ENCODE measurements around the gene MTERF1. TPM values are rescaled to one million over a fixed set of nuclear protein-coding genes. Genes with fewer than 3 reads are reported as not detected.

MTERF1 gene
- total and polyA plus RNA-seq, 2 experiments from 2014 or later: 7.1 to 9.2 TPM

DNA sequence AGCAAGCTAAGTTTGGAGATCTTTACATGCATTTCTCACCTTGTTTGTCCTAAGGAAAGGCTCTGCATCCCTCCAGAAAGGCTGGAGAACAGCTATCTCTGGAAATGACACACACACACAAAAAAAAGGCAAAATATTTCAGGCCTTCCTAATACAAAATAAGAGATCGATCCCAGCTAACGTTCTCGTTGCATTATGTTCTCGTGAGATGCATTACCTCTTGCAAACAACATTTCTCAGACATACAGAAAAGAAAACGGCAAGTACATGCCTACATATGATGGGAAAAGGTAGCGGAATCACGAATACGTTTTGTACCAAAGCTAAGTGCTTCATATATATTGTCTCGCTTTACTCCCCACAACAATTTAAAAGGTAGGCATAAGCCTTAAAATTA, 488 bp downstream of the MTERF1 start:
- Histone ChIP-seq H3K79me2 (ENCODE audit: insufficient read depth) (peaks cover 55% of the 10 kb centered on the region), H3K36me3 (ENCODE audit: low read depth) (0 out of 2 replicates have a peak, but pooled peaks cover 6% of the 10 kb centered on the region), H3K4me2 (ENCODE audit: unreplicated experiment) (peak overlapping the region; percentile 96), H3K4me3 (peak overlapping the region; percentile 90), H3K27ac (peak overlapping the region; percentile 21), H3K9ac (peak overlapping the region; percentile 88), H3F3A (ENCODE audit: insufficient read depth) (no peaks in the 10 kb centered on the region), H3K27me3 (replicated peaks; ENCODE audit: insufficient read depth) (no peaks in the 10 kb centered on the region), H2AFZ (peak overlapping the region; percentile 97), H3K9me2 (ENCODE audit: insufficient read depth) (no peaks in the 10 kb centered on the region), H3K4me1 (ENCODE audit: insufficient read depth) (peaks cover 12% of the 10 kb centered on the region), H4K20me1 (ENCODE audit: insufficient read depth) (no peaks in the 10 kb centered on the region), H3K9me3 (ENCODE audit: low read depth) (no peaks in the 10 kb centered on the region)
- TF ChIP-seq EZH2 (IDR thresholded peaks at IDR 0.05; ENCODE audit: insufficient read depth, poor library complexity, severe bottlenecking) (no peak), EZH2phosphoT487 (IDR thresholded peaks at IDR 0.05; ENCODE audit: insufficient read depth, low read depth) (no peak)
- 1% methylated on average over 9 of the region's 9 CpGs for WGBS, 2 experiments (ENCODE audit: low coverage in 1 of 2, low lambda C conversion rate in 2 of 2, missing lambda C conversion rate in 2 of 2)
- peak; percentile 45 for DNase-seq
- in situ Hi-C loops (cut with MboI): no loop called here

DNA sequence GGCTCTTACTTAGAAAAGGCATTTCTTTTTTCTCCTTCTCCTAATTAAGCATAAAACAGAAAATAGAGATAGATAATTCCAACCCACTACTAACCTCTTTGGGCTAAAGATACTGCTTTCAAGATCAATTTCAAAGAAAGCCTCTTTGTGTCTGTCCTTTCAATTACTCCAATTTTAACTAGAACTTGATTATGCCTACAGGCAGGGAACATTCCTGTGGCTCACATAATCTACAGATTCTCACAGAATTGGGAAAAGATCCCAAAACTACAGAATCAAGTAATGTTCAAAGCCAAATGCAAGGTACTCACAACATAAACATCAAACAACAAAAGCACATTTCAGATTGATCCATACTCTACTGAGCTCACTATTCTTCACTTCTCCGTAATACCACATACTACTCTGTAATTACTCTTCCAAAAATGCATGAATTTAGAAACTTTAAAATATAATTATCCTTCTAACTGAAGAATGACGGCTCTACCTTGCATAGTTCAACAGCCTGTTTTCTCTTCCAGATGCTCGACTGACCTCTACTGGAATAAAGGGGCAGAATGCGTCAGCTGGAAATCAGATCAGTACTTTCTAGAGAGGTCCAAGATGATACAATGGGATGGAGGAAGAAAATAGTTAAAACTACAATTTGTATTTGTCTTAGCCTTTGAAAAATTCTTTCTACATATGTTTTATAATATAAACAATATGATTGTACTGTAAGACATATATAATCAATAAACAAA, 3.9 kb downstream of the MTERF1 start:
- in situ Hi-C loops (cut with MboI): no loop called here
- DNase-seq: peak; percentile 43
- no peaks in the 10 kb centered on the region for H3K27me3 ChIP-seq (replicated peaks; ENCODE audit: insufficient read depth)
- no peak overlapping the region for H3K4me2 ChIP-seq (ENCODE audit: unreplicated experiment)
- H3K79me2 ChIP-seq (ENCODE audit: insufficient read depth): peaks cover 80% of the 10 kb centered on the region
- no peak overlapping the region for H3K27ac ChIP-seq
- no peak overlapping the region for H3K4me3 ChIP-seq
- H3K9me2 ChIP-seq (ENCODE audit: insufficient read depth): no peaks in the 10 kb centered on the region
- 59 to 60% methylated on average over 4 of the region's 4 CpGs for WGBS, 2 experiments (ENCODE audit: low coverage in 1 of 2, low lambda C conversion rate in 2 of 2, missing lambda C conversion rate in 2 of 2)
- peaks cover 20% of the 10 kb centered on the region; the same call in 1 of the 2 replicates for H3K36me3 ChIP-seq (ENCODE audit: low read depth)
- H3F3A ChIP-seq (ENCODE audit: insufficient read depth): no peaks in the 10 kb centered on the region; the same call in 1 of the 2 replicates
- TF ChIP-seq EZH2 (IDR thresholded peaks at IDR 0.05; ENCODE audit: insufficient read depth, poor library complexity, severe bottlenecking): no peak
- TF ChIP-seq EZH2phosphoT487 (IDR thresholded peaks at IDR 0.05; ENCODE audit: insufficient read depth, low read depth): no peak
- H3K4me1 ChIP-seq (ENCODE audit: insufficient read depth): peaks cover 12% of the 10 kb centered on the region
- H4K20me1 ChIP-seq (ENCODE audit: insufficient read depth): no peaks in the 10 kb centered on the region
- H3K9ac ChIP-seq: no peak overlapping the region
- H2AFZ ChIP-seq: no peak overlapping the region
- no peaks in the 10 kb centered on the region for H3K9me3 ChIP-seq (ENCODE audit: low read depth)

- Histone ChIP-seq H3K79me2 (ENCODE audit: insufficient read depth) (peaks cover 87% of the 10 kb centered on the region), H3K27ac (no peak overlapping the region), H3K27me3 (replicated peaks; ENCODE audit: insufficient read depth) (no peaks in the 10 kb centered on the region), H3K4me2 (ENCODE audit: unreplicated experiment) (no peak overlapping the region), H3K4me1 (ENCODE audit: insufficient read depth) (peaks cover 12% of the 10 kb centered on the region), H2AFZ (no peak overlapping the region), H3F3A (ENCODE audit: insufficient read depth) (no peaks in the 10 kb centered on the region; the same call in 1 of the 2 replicates), H3K9me3 (ENCODE audit: low read depth) (no peaks in the 10 kb centered on the region), H3K4me3 (no peak overlapping the region), H4K20me1 (ENCODE audit: insufficient read depth) (no peaks in the 10 kb centered on the region), H3K36me3 (ENCODE audit: low read depth) (peaks cover 20% of the 10 kb centered on the region; the same call in 1 of the 2 replicates), H3K9me2 (ENCODE audit: insufficient read depth) (no peaks in the 10 kb centered on the region), H3K9ac (no peak overlapping the region)
- 64 to 66% methylated on average over 3 of the region's 3 CpGs for WGBS, 2 experiments (ENCODE audit: low coverage in 1 of 2, low lambda C conversion rate in 2 of 2, missing lambda C conversion rate in 2 of 2)
- in situ Hi-C loops (cut with MboI): no loop called here
- peak; percentile 42 for DNase-seq
- TF ChIP-seq EZH2phosphoT487 (IDR thresholded peaks at IDR 0.05; ENCODE audit: insufficient read depth, low read depth): no peak
These were observed 4.7 kb downstream of the MTERF1 start for GRCh38 chr7:91875851-91876250.

DNA sequence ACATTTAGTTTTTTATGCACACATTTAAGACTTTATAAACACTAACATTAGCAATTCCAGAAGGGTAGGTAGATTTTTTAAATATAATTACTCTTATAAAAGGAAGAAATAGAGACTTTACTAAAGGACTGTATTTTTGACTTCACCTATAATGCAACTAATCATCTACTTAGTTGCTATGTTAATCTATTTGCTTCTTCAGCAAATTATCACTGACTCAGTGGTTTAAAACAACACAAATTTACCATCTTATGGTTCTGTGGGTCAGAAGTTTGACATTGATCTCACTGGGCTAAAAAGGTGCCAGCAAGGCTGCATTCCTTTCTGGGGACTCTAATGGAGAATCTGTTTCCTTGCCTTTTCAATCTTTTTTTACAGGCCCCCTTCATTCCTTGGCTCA, 7.6 kb downstream of the MTERF1 start:
- no peaks in the 10 kb centered on the region; the same call in 1 of the 2 replicates for H3F3A ChIP-seq (ENCODE audit: insufficient read depth)
- H3K4me2 ChIP-seq (ENCODE audit: unreplicated experiment): no peak overlapping the region
- H3K27me3 ChIP-seq (replicated peaks; ENCODE audit: insufficient read depth): no peaks in the 10 kb centered on the region
- in situ Hi-C loops (cut with MboI): no loop called here
- H2AFZ ChIP-seq: no peak overlapping the region
- H3K27ac ChIP-seq: no peak overlapping the region
- no peaks in the 10 kb centered on the region for H3K9me2 ChIP-seq (ENCODE audit: insufficient read depth)
- H3K4me3 ChIP-seq: no peak overlapping the region
- peaks cover 66% of the 10 kb centered on the region for H3K79me2 ChIP-seq (ENCODE audit: insufficient read depth)
- TF ChIP-seq EZH2phosphoT487 (IDR thresholded peaks at IDR 0.05; ENCODE audit: insufficient read depth, low read depth) (no peak), EZH2 (IDR thresholded peaks at IDR 0.05; ENCODE audit: insufficient read depth, poor library complexity, severe bottlenecking) (no peak)
- no peaks in the 10 kb centered on the region for H3K9me3 ChIP-seq (ENCODE audit: low read depth)
- DNase-seq: no peak
- no peak overlapping the region for H3K9ac ChIP-seq
- H3K36me3 ChIP-seq (ENCODE audit: low read depth): peaks cover 20% of the 10 kb centered on the region; the same call in 1 of the 2 replicates
- H4K20me1 ChIP-seq (ENCODE audit: insufficient read depth): no peaks in the 10 kb centered on the region
- H3K4me1 ChIP-seq (ENCODE audit: insufficient read depth): no peaks in the 10 kb centered on the region; the same call in 1 of the 2 replicates

Data from GM23248 (cell line).